ENCODE measurements around the gene ZCCHC7.
"Not testable (repeated sequence)": the region's sequence is repeated elsewhere in the genome, so short reads cannot be mapped to it uniquely, and the experiment has no call there.

The ZCCHC7 gene

GRCh38 chr9:37179576-37179975, 59.2 kb downstream of the ZCCHC7 start:
- no peak for DNase-seq

- no peak for DNase-seq
Observed at GRCh38 chr9:37180138-37180537, 59.8 kb downstream of the ZCCHC7 start.

DNA sequence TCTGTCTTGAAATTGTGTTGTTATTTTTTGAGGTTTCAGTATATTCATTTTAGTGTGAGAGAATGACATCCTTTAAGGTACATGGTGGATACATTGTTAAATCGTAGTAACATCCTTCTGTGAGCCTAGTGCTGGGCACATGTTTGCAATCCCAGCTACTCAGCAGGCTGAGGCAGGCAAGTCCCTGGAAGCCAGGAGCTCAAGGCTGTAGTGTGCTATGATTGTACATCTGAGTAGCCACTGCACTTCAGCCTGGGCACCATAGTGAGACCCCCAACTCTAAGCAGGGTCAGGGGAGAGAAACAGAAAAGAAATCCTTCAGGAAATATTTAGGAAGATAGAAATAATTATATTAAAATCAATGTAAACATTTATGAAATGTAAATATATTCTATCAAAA, 62.3 kb downstream of the ZCCHC7 start:
- DNase-seq = no peak

GRCh38 chr9:37184905-37185867, 64.8 kb downstream of the ZCCHC7 start:
- DNase-seq = no peak

GRCh38 chr9:37187292-37187691, 66.9 kb downstream of the ZCCHC7 start:
- no peak for DNase-seq

DNA sequence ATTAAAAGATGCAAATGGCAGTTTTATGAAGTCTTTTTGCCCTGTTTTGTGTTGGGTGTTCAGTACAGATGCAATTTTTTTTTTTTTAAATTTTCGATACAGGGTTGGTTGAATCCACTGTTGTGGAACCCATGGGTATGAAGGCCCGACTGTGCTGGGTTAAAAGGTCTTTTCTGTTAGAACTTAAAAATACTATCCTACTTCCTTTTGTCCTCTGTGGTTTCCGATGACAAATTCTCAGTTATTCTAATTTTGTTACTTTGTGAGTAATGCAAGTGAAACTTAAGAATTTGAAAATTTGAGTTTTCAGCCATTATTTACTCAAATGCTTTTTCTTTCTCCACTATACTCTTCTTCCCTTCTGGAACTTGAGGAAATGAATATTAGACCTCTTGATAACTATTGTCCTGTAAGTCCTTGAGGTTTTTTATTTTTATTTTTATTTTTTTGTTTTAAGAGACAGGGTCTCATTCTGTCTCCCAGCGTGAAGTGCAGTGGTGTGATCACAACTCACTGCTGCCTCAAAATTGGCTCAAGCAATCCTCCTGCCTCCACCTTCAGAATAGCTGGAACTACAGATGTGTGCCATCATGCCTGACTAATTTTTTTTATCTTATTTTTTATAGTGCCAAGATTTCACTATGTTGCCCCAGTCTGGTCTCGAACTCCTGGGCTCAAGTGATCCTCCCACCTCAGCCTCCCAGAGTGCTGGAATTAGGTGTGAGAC, 67.5 kb downstream of the ZCCHC7 start:
- no peak for DNase-seq

GRCh38 chr9:37190739-37191138, 70.4 kb downstream of the ZCCHC7 start:
- not testable (repeated sequence) for DNase-seq

DNA sequence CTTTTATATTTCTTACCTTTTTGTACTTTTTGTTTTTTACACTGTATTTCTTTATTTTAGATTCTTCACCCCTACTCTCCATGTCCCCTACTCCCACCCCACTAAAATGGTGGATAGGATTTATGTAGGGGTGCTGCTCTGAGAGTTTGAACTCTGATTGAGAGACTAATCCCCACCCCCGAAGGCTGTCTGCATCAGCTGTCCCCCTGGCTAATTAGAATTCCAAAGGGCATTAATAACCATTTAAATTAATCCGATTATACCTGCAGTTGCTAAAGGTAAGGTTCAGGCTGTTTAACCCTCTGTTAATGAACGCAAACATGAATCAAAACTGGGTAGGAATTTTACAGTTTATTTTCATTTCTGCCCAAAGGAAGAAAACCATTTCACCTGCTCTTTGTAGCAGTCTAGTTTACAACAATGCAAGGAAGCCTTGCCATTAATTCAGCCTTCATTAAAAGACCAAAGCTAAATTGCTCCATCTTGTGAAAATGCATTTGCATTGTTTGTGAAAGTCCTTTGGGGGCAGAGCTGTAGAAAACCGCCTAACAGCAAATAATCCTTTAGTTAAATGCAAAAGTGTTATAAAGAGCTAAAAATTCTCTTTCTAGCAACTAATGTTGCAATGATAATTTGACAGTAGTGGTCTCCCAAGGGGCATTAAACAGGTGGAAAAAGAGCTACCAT, 71.2 kb downstream of the ZCCHC7 start:
- DNase-seq = no peak

DNA sequence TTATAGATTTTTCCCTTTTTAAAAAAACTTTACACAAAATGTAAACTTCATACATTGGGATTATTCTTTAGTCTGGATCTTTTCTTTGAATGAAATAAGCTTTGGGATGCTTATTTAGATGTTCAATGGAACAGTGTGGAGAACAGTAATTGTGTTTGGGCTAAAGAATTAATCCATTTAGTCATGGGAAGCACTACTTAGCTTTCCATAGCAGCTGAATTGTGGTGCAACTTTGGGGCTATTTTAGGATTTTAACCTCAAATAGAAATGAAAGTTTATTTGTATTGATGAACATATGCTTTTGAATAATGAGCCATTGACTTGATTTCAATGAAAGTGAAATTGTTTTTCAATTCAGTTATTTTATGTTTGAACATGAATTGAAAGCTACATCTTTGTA, 72.4 kb downstream of the ZCCHC7 start:
- no peak for DNase-seq

DNA sequence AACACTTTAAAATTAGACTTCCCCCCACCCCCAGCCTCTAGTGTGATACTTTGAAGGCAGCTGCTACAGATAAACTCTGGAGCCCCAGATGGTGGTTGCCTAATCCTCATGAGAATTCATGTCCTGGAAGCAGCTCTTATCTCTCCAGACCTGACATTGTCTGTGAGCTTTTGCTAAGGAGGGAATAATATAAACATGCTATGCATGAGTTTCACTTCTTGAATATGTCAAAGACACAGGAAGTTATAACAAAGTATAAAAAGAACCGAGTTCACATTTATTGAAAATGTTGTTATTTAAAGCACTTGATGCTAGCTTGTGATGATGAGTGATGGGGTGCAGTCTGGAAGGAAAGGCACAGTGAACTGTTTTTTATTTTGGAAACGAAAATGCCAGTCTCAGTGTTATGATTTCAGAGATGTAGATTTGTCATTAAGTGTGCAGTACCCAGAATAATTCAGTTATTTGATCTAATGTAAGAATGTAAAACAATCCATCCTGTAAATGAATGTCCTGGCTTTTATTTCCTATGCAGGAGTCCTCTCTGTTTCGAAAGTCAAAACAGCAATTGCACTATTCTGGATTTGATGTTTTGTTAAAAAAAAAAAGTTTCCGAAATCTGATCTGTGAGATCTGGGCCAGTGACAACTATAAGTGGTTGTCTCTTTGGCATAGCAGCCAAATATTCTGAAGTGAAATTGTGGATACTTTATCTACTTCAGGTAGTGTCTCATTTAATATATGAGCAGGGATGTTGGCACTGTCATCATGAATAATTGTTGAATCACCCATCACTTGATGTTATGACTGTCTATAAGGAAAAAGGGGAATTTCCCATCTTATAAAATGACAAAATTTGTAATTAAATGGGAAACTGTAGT, 77.0 kb downstream of the ZCCHC7 start:
- no peak for DNase-seq

DNA sequence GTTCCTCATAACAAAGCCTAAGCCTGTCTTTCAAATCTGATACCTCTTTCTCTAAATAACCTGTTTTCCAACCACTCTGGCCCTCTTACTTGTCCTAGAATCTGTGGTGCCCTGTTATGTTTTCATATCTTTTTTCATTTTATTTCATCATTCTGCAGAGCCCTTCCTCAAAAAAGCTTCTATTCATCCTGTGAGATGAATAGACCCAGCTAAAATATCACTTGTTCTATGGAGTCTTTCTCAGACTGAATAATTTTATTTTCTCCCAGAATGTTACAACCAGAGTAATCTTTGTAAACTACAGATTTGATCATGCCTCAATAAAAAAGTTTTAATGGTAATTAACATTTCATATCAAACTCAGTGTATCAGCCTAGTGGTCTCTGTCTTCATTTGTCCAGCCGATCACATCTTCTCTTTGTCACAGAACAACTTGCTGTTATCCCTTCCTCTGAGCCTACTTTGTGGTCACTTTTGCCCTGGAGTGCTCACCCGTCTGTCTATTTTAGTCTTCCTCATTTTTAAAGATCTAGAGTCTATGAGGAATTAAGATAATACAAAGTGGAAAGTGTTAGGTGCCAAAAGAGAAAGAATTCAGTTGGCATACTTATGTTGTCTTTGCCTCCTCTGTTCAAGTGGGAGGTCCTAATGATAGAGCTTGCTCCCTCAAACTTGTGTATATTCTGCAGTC, 77.8 kb downstream of the ZCCHC7 start:
- DNase-seq = no peak

- DNase-seq = no peak
Observed at GRCh38 chr9:37198831-37199230, 78.5 kb downstream of the ZCCHC7 start.

GRCh38 chr9:37200433-37201005, 80.1 kb downstream of the ZCCHC7 start:
- no peak for DNase-seq

GRCh38 chr9:37201581-37201980, 81.2 kb downstream of the ZCCHC7 start:
- no peak for DNase-seq

DNA sequence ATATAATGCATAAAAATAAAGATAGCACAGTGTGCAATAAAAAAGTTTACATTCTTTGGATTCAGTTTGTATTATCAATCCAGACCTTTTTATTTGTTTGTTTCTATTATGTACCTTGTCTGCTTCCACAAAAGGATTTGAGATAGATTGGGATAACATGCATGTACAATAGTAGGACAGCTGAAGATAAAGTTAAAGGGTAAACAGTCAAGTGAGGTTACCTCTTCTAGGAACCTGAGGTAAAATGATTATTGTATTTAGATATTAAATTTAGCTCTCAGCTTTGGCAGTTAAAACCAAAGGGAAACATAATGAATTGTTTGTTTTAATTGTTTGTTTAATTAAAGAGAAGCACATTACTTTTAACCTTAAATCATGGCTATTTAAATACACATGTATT, 81.7 kb downstream of the ZCCHC7 start:
- DNase-seq = no peak

DNA sequence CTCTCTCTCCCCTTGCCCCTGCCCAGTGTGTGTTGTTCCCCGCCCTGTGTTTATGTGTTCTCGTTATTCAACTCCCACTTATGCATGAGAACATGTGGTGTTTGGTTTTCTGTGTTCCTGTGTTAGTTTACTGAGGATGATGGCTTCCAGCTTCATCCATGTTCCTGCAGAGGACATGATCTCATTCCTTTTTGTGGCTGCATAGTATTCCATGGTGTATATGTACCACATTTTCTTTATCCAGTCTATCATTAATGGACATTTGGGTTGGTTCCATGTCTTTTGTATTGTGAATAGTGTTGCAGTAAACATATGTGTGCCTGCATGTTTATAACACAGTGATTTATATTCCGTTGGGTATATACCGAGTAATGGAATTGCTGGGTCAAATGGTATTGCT, 83.1 kb downstream of the ZCCHC7 start:
- DNase-seq = not testable (repeated sequence)

DNA sequence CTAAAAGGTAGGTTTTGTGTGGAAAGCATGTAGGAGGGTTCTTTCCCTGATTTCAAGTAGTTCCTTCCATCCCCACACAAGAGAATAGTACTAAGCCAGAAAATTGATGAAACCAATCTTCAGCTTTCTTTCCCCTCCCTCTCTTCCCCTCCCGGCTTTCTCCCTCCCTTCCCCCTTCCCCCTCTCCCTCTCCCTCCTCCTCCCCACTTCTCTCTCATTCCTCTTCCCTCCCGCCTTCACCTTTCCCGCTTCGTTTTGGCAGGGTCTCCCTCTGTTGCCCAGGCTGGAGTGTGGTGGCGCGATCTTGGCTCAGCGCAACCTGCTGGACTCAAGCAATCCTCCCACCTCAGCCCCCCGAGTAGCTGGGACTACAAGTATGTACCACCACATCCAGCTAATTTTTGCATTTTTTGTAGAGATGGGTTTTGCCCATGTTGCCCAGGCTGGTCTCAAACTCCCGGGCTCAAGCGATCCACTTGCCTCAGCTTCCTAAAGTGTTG, 85.8 kb downstream of the ZCCHC7 start:
- no peak for DNase-seq

- DNase-seq = no peak
Observed at GRCh38 chr9:37209431-37210386, 89.3 kb downstream of the ZCCHC7 start.

DNA sequence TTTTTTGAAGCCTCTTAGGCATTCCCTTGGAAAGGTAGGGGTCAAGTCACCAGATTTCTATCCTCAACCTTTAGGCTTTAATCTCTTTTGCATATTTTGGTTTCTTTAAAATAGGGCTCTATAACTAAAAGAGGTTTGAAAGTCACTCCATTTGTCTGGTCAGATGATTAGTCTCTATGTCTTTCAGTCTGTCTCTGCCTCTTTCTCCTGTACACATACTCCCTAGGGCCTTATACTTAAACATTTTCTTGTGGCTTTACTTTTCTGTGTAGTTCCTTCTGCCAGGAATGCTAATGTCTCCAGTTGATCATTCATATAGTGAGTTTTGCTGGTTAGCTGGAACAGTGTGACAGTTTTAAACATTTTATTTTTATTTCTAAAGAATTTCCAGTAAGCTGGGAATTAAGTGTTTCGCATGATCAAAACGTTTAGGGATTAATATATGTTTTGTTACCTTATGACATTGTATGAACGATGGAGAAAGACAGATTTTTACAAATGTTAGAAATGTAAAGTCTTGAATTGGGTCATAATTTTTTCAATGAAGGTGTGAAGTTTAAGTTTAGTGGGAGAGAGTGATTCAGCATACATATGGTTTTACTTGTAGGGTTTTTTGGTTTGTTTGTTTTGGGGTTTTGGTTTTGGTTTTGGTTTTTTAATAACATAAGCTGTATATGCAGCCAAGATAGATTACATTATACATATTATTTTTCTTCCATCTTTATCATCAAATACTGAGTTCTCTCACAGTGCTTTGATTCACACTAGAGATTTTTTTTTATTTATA, 90.6 kb downstream of the ZCCHC7 start:
- DNase-seq = no peak

Data from NCI-H774 (cell line).